T-helper 22 cell (primary cell): ENCODE data around the gene NEURL2.
"Not testable (repeated sequence)": the region's sequence is repeated elsewhere in the genome, so short reads cannot be mapped to it uniquely, and the experiment has no call there.

Experiments
- DNase-seq: peaks from one replicate; pipeline ENCODE4 v3.0.0-alpha.2; 2020; ENCODE audit warnings: low read depth

The NEURL2 gene

GRCh38 chr20:45899046-45899835 is 8.2 kb upstream of the NEURL2 start:
- no peak for DNase-seq

DNA sequence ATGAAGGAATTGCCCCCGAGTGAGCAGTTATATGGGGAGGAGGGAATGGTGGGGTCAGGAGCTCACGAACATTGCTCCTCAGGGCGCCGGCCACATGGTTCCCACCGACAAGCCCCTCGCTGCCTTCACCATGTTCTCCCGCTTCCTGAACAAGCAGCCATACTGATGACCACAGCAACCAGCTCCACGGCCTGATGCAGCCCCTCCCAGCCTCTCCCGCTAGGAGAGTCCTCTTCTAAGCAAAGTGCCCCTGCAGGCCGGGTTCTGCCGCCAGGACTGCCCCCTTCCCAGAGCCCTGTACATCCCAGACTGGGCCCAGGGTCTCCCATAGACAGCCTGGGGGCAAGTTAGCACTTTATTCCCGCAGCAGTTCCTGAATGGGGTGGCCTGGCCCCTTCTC is 7.3 kb upstream of the NEURL2 start:
- DNase-seq, result no peak

- DNase-seq, result no peak
Observed at GRCh38 chr20:45897692-45898091, 6.7 kb upstream of the NEURL2 start.

DNA sequence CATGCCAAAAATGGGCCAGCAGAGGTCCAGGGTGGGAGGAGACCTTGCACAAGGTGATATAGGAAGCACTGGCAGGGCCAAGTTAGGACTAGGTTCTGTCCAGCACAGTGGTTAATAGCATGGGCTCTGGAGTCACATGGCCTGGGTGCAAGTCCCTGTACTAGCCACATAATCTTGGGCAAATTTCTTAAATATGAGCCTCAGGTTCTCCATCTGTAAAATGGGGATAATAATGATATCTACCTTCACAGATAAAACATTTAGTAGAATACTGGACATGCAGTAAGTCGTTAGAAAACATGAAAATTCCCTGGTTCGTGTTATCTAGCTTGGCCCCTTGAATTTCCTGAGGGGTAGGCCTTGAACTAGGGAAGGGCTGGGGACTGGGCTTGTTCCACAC is 6.3 kb upstream of the NEURL2 start:
- no peak for DNase-seq

DNA sequence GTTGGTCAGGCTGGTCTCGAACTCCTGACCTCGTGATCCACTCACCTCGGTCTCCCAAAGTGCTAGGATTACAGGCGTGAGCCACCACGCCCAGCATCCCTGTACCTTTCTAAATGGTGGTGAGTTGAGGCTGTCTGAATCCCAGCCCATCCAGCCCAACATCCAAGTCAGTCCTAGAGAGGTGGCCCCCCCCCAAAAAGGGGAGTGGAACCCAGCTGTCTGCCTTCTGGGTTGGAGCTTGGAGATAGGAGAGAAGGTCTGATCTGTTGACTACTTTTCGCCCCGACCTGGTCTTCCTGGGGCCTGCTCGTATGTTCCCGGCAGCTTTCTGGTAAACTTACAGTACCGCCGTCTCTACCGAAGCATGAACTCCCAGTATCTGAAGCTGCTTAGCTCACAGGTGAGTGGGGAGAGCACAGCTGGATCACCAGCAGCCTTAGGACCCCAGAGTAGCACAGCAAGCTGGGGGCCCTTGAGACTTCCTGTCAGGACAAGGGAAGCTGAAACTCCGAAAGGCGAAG is 5.7 kb upstream of the NEURL2 start:
- no peak for DNase-seq

GRCh38 chr20:45894797-45895196 is 3.8 kb upstream of the NEURL2 start:
- DNase-seq, result no peak

DNA sequence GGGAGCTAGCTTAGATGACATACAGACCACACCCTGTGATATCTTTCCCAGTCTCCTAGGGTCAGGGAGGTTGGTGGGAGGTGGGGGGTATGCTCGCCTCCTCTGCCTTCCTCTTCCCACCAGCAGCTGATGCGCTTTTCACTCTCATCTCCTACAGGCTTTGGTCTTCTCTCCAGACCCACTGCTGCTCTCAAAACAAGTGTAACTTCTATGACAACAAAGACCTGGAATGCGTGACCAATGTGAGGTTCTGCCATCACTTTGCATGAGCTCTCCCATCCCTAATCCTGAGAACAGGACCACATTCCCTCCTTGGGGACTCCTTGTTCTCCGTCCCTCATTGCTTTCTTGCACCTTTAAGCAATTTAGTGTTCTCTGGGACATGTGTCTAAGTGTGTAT is 2.8 kb upstream of the NEURL2 start:
- DNase-seq, result no peak

DNA sequence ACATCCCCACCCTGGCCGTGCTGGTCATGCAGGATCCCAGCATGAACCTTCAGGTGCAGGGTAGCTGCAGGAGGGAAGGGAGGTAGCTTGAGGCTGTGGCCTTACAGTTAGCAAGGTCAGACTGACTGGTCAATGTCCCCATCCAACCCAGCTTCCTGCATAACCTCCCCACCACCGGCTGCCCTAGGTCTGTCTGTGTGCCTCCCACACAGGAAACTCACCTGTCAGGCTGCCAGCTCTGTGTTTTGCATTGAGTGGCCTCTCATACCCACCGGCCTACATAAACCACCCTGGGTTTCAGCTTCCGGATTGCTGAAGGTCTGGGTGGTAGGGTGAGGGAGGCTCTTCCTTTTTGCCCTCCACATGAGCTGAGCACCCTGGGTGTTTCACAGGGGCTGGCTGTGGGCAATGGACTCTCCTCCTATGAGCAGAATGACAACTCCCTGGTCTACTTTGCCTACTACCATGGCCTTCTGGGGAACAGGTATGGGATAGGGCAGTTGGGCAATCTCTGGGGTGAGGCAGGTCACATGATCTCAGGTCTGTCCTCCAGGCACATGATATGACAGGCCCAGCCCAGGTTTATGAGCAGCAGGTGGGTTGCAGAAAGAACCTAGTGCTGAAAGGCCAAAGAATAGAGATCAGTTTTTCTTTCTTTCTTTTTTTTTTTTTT is 2.0 kb upstream of the NEURL2 start:
- DNase-seq, result no peak

GRCh38 chr20:45892049-45892825 is 1.2 kb upstream of the NEURL2 start:
- no peak for DNase-seq

GRCh38 chr20:45890077-45890984 is 677 bp downstream of the NEURL2 start:
- no peak for DNase-seq

- no peak for DNase-seq
Observed at GRCh38 chr20:45888681-45889080, 2.3 kb downstream of the NEURL2 start.

GRCh38 chr20:45887346-45887715 is 3.7 kb downstream of the NEURL2 start, which contains the start of gene SPATA25:
Gene SPATA25, minus strand, starts transcription at chr20:45887622. Its CDS starts 32 bp downstream, at chr20:45887590.
- DNase-seq, result no peak

DNA sequence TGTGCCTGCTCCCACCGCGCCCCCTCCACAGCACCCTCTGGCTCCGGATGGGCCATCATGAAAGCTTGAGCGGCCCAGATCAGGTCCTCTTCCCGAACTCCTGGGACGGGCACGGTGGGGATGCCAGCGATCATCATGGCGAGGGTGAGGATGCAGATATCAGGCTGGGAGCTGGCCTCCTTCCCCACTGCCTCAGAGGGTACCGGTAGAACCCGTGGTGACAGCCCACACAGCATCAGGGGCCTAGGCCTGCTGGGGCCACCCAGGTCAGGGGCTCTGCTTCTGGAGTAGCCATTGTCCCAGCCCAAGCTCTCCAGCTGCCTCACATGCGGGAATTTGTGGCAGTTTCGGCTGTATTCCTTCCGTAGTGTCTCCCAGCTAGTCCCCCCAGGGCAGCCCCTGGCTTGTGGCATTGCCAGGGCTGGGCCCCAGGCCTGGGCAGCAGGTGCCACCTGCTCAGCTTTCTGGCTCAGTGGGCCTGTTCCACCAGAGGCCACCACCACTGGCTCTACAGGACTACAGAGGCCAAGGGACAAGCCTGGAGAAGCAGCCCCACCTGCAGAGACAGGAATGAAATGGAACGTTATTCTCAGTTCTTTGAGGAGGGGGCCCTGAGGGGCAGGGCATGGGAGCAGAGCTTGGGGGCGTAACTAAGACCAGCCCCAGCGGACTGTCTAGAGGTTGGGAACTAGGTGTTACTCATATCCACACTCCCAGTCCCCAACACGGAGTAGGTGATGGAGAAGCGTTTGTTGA is 4.2 kb downstream of the NEURL2 start:
- DNase-seq, result no peak

GRCh38 chr20:45883100-45883469 is 7.9 kb downstream of the NEURL2 start:
- DNase-seq, result no peak

GRCh38 chr20:45882469-45883099 is 8.4 kb downstream of the NEURL2 start:
- no peak for DNase-seq

GRCh38 chr20:45880988-45881788 is 9.8 kb downstream of the NEURL2 start, which contains the start of gene ZSWIM1:
Gene ZSWIM1, plus strand, starts transcription at chr20:45881227. Its CDS starts 1,366 bp downstream, at chr20:45882593.
- DNase-seq, result peak; percentile 97

DNA sequence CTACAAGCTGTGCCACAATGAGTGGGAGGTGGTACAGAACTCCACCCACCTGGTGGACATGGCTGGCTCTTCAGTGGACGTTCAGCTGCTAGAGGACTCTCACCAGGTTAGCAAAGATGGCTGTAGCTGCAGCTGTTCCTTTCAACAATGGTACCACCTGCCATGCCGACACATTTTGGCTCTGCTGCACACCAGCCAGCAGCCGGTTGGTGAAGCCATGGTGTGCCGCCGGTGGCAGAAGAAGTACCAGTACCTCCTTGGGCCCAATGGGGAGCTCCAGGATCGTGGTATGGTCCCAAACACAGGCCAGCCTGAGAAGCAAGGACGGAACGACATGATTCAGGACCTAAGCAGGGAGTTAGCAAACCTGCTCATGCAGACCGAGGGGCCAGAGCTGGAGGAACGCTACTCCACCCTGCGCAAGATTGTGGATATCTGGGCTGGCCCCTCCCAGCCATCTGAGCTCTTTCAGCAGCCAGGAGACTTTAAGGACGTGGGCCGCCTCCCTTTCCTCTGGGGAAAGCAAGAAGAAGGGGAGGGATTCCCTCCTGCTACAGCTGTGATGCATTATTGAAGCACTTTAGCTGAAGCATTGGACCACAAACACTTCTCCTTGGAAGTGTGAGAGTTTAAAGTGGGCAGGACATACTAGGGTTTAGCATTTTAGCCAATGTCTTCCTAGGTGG is 12.8 kb downstream of the NEURL2 start:
- DNase-seq, result no peak

- no peak for DNase-seq
Observed at GRCh38 chr20:45874576-45874975, 16.4 kb downstream of the NEURL2 start.

GRCh38 chr20:45874104-45874481 is 16.9 kb downstream of the NEURL2 start:
- DNase-seq, result not testable (repeated sequence)
